Motor neuron (in vitro differentiated cells): ENCODE results near the gene UBL5. TPM values are rescaled to one million over a fixed set of nuclear protein-coding genes. Genes with fewer than 3 reads are reported as not detected.
"Not testable (repeated sequence)": the region's sequence is repeated elsewhere in the genome, so short reads cannot be mapped to it uniquely, and the experiment has no call there.

Experiments
- ATAC-seq, 8 experiments: fragments of 200-7000 bp; cut with Tn5 transposase; replicated peaks in 6 of 8; 2 replicates each; pipeline ENCODE4 v1.8.0; 2021; ENCODE audit warnings: mild to moderate bottlenecking in 8 of 8, moderate library complexity in 8 of 8
- H3K27ac ChIP-seq, 2 donors: fragments of 250-450 bp; sonication (Bioruptor Pico); 2 replicates each; pipeline ENCODE4 v1.9.0; 2021; ENCODE audit warnings: antibody characterized with exemption in 2 of 2, mild to moderate bottlenecking in 2 of 2, moderate library complexity in 1 of 2
- H3K4me1 ChIP-seq, 2 donors: fragments of 250-450 bp; sonication (Bioruptor Pico); replicated peaks in 1 of 2; 2 replicates each; pipeline ENCODE4 v1.6.1; 2021; ENCODE audit warnings: antibody characterized with exemption in 2 of 2, mild to moderate bottlenecking in 2 of 2, moderate library complexity in 1 of 2
- H3K4me3 ChIP-seq, 5 donors: fragments of 250-450 bp; sonication (Bioruptor Pico); 2 replicates each; pipeline ENCODE4 v1.9.0; 2021; ENCODE audit warnings: antibody characterized with exemption in 5 of 5, mild to moderate bottlenecking in 5 of 5, moderate library complexity in 4 of 5
- WGBS, 10 experiments: fragments of 450-650 bp; shearing (Covaris generic); methylation state at CpG; one replicate each; pipeline ENCODE4 v1.0.0; 2022; 5-methylcytosine and 5-hydroxymethylcytosine counted together
- in situ Hi-C, 9 experiments: fragments of 400-800 bp; cut with MboI; loops; one replicate each; pipeline ENCODE4 v1.15.0; 2021; ENCODE audit warnings: low sequenced_read_pairs in 9 of 9, low pct_unique_long_range_greater_than_20kb in 2 of 9; ENCODE audit not compliant: unreplicated experiment in 9 of 9
- total RNA-seq, 8 experiments: library from RNA; unstranded; fragments of 300-600 nt; gene quantifications; 2 replicates each; pipeline versions ENCODE4 v1.2.3 to v1.2.4, GENCODE V29; 2022

The UBL5 gene
- total RNA-seq: 100 to 1,000 TPM; 365 to 691 (median 447) TPM

- WGBS, 10 experiments: 0% methylated on average over 2 to 10 of the region's 62 CpGs; no CpG with 5 or more reads in 4 of the 10 experiments
- Histone ChIP-seq H3K4me1 (peaks cover 15% of the 10 kb centered on the region in 2 donors), H3K4me3 (peak within 1 kb of the TSS; percentile 79 to 100 (median 99)), H3K27ac (peak within 1 kb of the TSS; percentile 85 to 91)
- in situ Hi-C loops: no loop called here
- ATAC-seq: peak; percentile 93 to 98 (median 96)
Measured at GRCh38 chr19:9827289-9828238, at the start of gene UBL5. TSS of gene UBL5 (plus strand) at chr19:9827918. CDS start at chr19:9828338, 420 bp downstream.

- 14 to 100% (median 83%) methylated on average over 1 to 2 of the region's 2 CpGs; no CpG with 5 or more reads in 3 of the 10 experiments for whole genome bisulfite sequencing, 10 experiments
- H3K4me1 ChIP-seq: peaks cover 16% of the 10 kb centered on the region in 2 donors
- no peak for ATAC-seq
- in situ Hi-C loops: loop anchor here in 3 of 9 experiments (25.0 kb wide), 1 partner anchor 145 kb away; no protein-coding TSS in a partner anchor
- H3K4me3 ChIP-seq: no peak overlapping the region
- no peak overlapping the region for H3K27ac ChIP-seq
Measured at GRCh38 chr19:9782338-9782737, 45.4 kb upstream of the UBL5 start.

- 60 to 94% (median 93%) methylated on average over 2 to 3 of the region's 6 CpGs; no CpG with 5 or more reads in 5 of the 10 experiments for WGBS, 10 experiments
- Histone ChIP-seq H3K4me1 (peaks cover 16% of the 10 kb centered on the region in 2 donors), H3K27ac (peak overlapping the region; percentile 96 to 98), H3K4me3 (peak overlapping the region in 3 of 5 donors; percentile 42 to 50 (median 42))
- in situ Hi-C loops: loop anchor here in 3 of 9 experiments (25.0 kb wide), 1 partner anchor 147 kb away; no protein-coding TSS in a partner anchor
- ATAC-seq: not testable (repeated sequence)
Measured at GRCh38 chr19:9784163-9784496, 43.6 kb upstream of the UBL5 start.

- in situ Hi-C loops: loop anchor here in 3 of 9 experiments (25.0 kb wide), 1 partner anchor 148 kb away; no protein-coding TSS in a partner anchor
- Histone ChIP-seq H3K27ac (peak overlapping the region; percentile 96 to 98), H3K4me3 (peak overlapping the region; percentile 55 to 85 (median 61)), H3K4me1 (peaks cover 29 to 31% of the 10 kb centered on the region in 2 donors)
- 0% methylated on average over 2 to 4 of the region's 74 CpGs; no CpG with 5 or more reads in 8 of the 10 experiments for WGBS, 10 experiments
- ATAC-seq: peak; percentile 78 to 88 (median 82)
Measured at GRCh38 chr19:9785367-9786331, 42.1 kb upstream of the UBL5 start.

- H3K4me3 ChIP-seq: peak overlapping the region; percentile 55 to 85 (median 61)
- H3K27ac ChIP-seq: peak overlapping the region; percentile 81 to 89
- in situ Hi-C loops: loop anchor here in 3 of 9 experiments (25.0 kb wide), 1 partner anchor 149 kb away; no protein-coding TSS in a partner anchor
- peaks cover 36 to 37% of the 10 kb centered on the region in 2 donors for H3K4me1 ChIP-seq
- WGBS, 10 experiments: 100% methylated on average over 1 to 2 of the region's 9 CpGs; no CpG with 5 or more reads in 8 of the 10 experiments
- no peak for ATAC-seq
Measured at GRCh38 chr19:9786342-9786741, 41.4 kb upstream of the UBL5 start.

- H3K27ac ChIP-seq: no peak overlapping the region
- ATAC-seq: no peak
- H3K4me3 ChIP-seq: no peak overlapping the region
- in situ Hi-C loops: loop anchor here in 3 of 9 experiments (25.0 kb wide), 1 partner anchor 150 kb away; no protein-coding TSS in a partner anchor
- 45 to 100% (median 92%) methylated on average over 2 to 6 of the region's 8 CpGs; no CpG with 5 or more reads in 4 of the 10 experiments for WGBS, 10 experiments
- peaks cover 37% of the 10 kb centered on the region in 2 donors for H3K4me1 ChIP-seq
Measured at GRCh38 chr19:9786819-9787218, 40.9 kb upstream of the UBL5 start.

- WGBS, 10 experiments: 70 to 100% (median 98%) methylated on average over 1 to 13 of the region's 13 CpGs
- peaks cover 32 to 35% of the 10 kb centered on the region in 2 donors for H3K4me1 ChIP-seq
- in situ Hi-C loops: loop anchor here in 3 of 9 experiments (25.0 kb wide), 1 partner anchor 151 kb away; no protein-coding TSS in a partner anchor
- H3K27ac ChIP-seq, H3K4me3 ChIP-seq, ATAC-seq: not testable (repeated sequence)
Measured at GRCh38 chr19:9788604-9789003, 39.1 kb upstream of the UBL5 start.

- in situ Hi-C loops: loop anchor here in 3 of 9 experiments (25.0 kb wide), 1 partner anchor 152 kb away; no protein-coding TSS in a partner anchor
- Histone ChIP-seq H3K27ac (no peak overlapping the region), H3K4me1 (peaks cover 28 to 31% of the 10 kb centered on the region in 2 donors), H3K4me3 (no peak overlapping the region)
- ATAC-seq: no peak
- WGBS, 10 experiments: 73 to 78% methylated on average over 4 to 6 of the region's 11 CpGs; no CpG with 5 or more reads in 8 of the 10 experiments
Measured at GRCh38 chr19:9789066-9789465, 38.7 kb upstream of the UBL5 start.

GRCh38 chr19:9789579-9789978 is 38.1 kb upstream of the UBL5 start:
- WGBS, 10 experiments: 49 to 100% (median 80%) methylated on average over 1 to 3 of the region's 5 CpGs; no CpG with 5 or more reads in 3 of the 10 experiments
- Histone ChIP-seq H3K27ac (peak overlapping the region; percentile 67 to 75), H3K4me1 (peaks cover 23 to 26% of the 10 kb centered on the region in 2 donors)
- ATAC-seq, H3K4me3 ChIP-seq: not testable (repeated sequence)
- in situ Hi-C loops: loop anchor here in 3 of 9 experiments (25.0 kb wide), 1 partner anchor 152 kb away; no protein-coding TSS in a partner anchor

GRCh38 chr19:9791073-9791367 is 36.7 kb upstream of the UBL5 start:
- H3K4me3 ChIP-seq: peak overlapping the region; percentile 31 to 47 (median 40)
- in situ Hi-C loops: loop anchor here in 8 of 9 experiments (10.0 to 25.0 kb wide), 3 partner anchors 154 to 166 kb away; partner anchors contain the start of gene ZNF561 (in 4 of the 8)
- peaks cover 20 to 21% of the 10 kb centered on the region in 2 donors for H3K4me1 ChIP-seq
- WGBS, 10 experiments: 59 to 100% (median 65%) methylated on average over 4 to 6 of the region's 6 CpGs; no CpG with 5 or more reads in 7 of the 10 experiments
- peak overlapping the region; percentile 67 to 75 for H3K27ac ChIP-seq
- not testable (repeated sequence) for ATAC-seq

GRCh38 chr19:9791552-9792205 is 36.0 kb upstream of the UBL5 start:
- Histone ChIP-seq H3K4me3 (peak overlapping the region; percentile 47 to 77 (median 65)), H3K4me1 (peaks cover 20 to 21% of the 10 kb centered on the region in 2 donors), H3K27ac (peak overlapping the region; percentile 75 to 95)
- peak; percentile 43 to 70 (median 64) for ATAC-seq
- WGBS, 10 experiments: 0 to 15% methylated on average over 3 to 4 of the region's 50 CpGs; no CpG with 5 or more reads in 8 of the 10 experiments
- in situ Hi-C loops: loop anchor here in 8 of 9 experiments (10.0 to 25.0 kb wide), 3 partner anchors 154 to 167 kb away; partner anchors contain the start of gene ZNF561 (in 4 of the 8)
